NCI-H446 (cell line): ENCODE measurements around the gene AP1S3.
"Not testable (repeated sequence)": the region's sequence is repeated elsewhere in the genome, so short reads cannot be mapped to it uniquely, and the experiment has no call there.

Experiments used
- DNase-seq, 2 experiments: peaks; one replicate each; lab custom pipeline; 2025; lab: John Stamatoyannopoulos, UW

Gene AP1S3

GRCh38 chr2:223837287-223838061 is at the start of gene AP1S3:
AP1S3 (minus strand) TSS chr2:223837582; CDS start chr2:223837450, 132 bp downstream.
- peak; percentile 2 to 49 for DNase-seq

- no peak for DNase-seq
Measured at GRCh38 chr2:223887127-223887526, 49.7 kb upstream of the AP1S3 start.

- DNase-seq = no peak
Measured at GRCh38 chr2:223886726-223887125, 49.3 kb upstream of the AP1S3 start.

DNA sequence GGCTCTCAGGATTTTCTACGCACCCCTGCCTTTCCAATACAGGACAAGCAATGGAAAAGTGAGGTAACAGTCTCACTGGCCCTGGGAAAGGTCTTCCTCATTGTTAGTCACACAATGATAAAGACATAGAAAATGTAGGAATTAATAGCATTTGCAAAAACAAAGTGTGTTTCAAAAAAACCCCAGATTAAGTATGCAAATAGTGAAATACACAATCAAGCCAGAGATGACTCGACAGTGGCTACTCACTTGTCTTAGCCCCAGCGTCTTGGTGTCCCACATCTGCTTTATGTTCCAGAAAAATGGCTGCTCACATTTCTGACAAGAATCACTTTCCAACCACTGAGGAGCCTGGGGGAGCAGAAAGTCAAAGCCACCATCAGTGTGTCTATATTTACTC is 47.0 kb upstream of the AP1S3 start:
- DNase-seq = no peak

- no peak for DNase-seq
Measured at GRCh38 chr2:223882715-223883114, 45.3 kb upstream of the AP1S3 start.

DNA sequence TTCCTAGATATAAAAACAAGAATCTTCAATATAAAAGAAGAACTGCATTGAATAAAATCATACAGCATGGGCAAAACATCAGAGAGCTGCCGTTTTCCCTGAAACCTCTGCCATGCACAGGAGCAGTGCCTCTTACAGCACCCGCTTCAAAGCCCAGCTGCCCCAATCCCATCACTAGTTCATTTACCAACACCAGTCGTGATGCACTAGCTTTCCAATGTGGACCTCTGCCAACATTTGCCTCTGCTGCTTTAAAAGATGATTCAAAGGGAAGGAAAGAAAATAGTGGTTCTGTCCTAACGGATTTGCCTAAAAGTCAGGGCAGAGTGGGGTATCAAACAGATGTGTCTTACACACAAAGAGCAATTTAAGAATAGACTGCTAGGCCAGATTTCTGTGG is 43.4 kb upstream of the AP1S3 start:
- DNase-seq = no peak

GRCh38 chr2:223877721-223878410 is 40.5 kb upstream of the AP1S3 start:
- no peak for DNase-seq

- DNase-seq = no peak
Measured at GRCh38 chr2:223873672-223874071, 36.3 kb upstream of the AP1S3 start.

- DNase-seq = not testable (repeated sequence)
Measured at GRCh38 chr2:223872772-223873171, 35.4 kb upstream of the AP1S3 start.

GRCh38 chr2:223871661-223872060 is 34.3 kb upstream of the AP1S3 start:
- not testable (repeated sequence) for DNase-seq

GRCh38 chr2:223870840-223871611 is 33.6 kb upstream of the AP1S3 start:
- no peak for DNase-seq

- DNase-seq = peak; percentile 46 to 79
Measured at GRCh38 chr2:223868005-223868404, 30.6 kb upstream of the AP1S3 start.

- no peak for DNase-seq
Measured at GRCh38 chr2:223865907-223866508, 28.6 kb upstream of the AP1S3 start.

- DNase-seq = no peak
Measured at GRCh38 chr2:223865124-223865523, 27.7 kb upstream of the AP1S3 start.

GRCh38 chr2:223863491-223863890 is 26.1 kb upstream of the AP1S3 start:
- DNase-seq = no peak

DNA sequence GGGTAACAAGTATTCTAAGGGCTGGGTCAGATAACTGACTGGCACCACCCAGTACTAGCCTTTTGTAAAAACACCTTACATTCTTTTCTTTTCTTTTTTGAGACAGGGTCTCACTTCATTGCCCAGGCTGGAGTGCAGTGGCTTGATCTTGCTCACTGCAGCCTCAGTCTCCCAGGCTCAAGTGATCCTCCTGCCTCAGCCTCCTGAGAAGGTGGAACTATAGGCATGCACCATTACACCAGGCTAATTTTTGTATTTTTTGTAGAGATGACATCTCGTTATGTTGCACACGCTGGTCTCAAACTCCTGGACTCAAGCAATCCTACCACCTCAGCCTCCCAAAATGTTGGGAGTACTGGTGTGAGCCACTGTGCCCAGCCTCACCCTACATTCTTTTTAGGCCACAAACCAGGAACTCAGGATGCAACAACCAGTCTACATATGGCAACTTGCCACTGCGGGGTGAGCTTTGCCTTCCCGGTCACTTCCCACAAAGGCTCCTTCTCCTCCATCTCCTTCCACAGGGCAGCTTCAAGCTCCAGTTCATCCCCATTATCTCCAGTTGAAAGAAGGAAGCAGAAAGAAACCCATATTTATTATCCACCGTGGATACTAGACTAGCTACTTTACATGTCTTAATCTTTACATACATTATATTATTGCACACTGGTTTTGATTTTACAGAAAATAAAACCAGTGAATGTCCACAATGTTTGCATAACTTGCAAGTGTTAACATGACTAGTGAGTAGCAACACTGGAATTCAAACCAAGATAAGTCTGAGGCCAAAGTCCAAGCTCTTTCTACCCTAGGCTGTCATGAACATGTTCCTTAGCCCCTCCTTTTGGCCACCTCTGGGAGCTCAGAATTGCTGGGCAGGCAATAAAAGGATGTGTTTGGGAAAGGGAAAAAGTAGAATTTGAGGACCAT is 23.7 kb upstream of the AP1S3 start:
- no peak for DNase-seq

DNA sequence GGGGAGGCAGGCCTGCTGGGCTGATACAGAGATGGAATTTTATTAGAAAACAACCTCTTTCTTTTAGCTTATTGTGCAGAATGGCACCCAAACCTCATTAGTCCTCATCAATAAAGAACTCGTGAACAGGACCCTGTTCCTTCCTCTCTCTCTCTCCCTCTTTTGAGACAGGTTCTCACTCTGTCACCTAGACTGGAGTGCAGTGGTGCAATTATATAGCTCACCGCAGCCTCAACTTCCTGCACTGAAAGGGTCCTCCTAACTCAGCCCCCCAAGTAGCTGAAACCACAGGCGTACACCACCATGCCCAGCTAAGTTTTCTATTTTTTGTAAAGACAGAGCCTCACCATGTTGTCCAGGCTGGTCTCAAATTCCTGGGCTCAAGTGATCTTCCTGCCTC is 21.7 kb upstream of the AP1S3 start:
- no peak for DNase-seq

DNA sequence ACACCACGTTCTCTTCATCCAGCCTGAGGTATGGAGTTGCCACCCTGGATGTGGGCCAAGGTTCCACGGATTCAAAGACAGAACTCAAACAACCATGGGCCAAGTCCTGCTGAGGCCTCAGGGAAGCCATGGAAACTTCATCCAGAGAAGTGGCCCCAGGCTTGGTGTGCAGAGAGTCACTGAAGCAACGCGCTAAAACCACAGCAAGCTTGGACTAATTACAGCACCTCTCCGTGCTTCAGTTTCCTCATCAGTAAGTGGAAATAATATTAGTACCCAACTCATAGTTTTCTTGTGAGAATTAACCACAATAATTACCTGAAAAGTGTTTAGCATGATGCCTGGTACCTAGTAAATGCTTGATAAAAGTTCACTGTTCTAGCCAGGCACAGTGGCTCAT is 19.2 kb upstream of the AP1S3 start:
- peak in 1 of 2 experiments; percentile 6 for DNase-seq

DNA sequence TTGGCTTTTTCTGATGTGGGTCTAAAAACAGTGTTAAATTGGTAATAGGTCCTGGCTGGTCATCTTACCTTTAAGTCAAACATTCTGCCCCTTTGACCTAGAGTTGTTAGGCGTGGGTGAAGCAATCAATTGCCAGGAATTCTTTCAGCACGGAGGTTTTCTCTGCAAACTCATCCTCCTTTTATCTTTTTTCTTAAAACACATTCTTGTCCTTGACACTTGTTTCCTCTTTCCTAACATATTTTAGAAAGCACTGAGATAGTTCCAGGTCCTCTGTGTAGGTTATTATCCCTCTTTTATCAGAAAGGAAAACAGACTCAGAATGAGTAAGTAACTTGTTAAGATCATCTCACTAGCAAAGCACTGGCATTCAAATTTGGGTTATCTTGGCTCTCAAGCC is 18.6 kb upstream of the AP1S3 start:
- no peak for DNase-seq

- no peak for DNase-seq
Measured at GRCh38 chr2:223855426-223855825, 18.0 kb upstream of the AP1S3 start.

DNA sequence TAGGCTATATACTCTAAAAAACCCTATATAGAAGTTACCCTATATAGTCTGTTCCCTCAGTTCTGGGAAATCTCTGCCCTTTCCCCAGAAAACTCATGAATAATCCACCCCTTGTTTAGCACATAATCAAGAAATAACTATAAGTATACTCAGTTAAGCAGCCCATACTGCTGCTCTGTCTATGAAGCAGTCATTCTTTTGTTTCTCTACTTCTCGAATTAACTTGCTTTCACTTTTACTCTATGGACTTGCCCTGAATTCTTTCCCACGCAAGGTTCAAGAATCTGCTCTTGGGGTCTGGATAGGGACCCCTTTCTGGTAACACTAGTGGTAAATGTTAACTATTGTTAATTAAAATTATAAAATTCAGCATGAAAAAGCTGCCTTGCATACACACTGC is 17.4 kb upstream of the AP1S3 start:
- no peak for DNase-seq
